ENCODE measurements around the gene NIPSNAP2.
"Not testable (repeated sequence)": the region's sequence is repeated elsewhere in the genome, so short reads cannot be mapped to it uniquely, and the experiment has no call there.

The NIPSNAP2 gene

GRCh38 chr7:55964261-55965099 lies at the start of gene NIPSNAP2:
TSS of gene NIPSNAP2 (plus strand) at chr7:55964585. CDS start at chr7:55964610, 25 bp downstream.
- in situ Hi-C loops (cut with HindIII; ENCODE audit: low sequenced_read_pairs), result no loop called here

- in situ Hi-C loops (cut with HindIII; ENCODE audit: low sequenced_read_pairs), result no loop called here
Measured at GRCh38 chr7:55917771-55918170, 46.6 kb upstream of the NIPSNAP2 start.

- in situ Hi-C loops (cut with HindIII; ENCODE audit: low sequenced_read_pairs), result no loop called here
Measured at GRCh38 chr7:55928006-55928767, 36.2 kb upstream of the NIPSNAP2 start.

- in situ Hi-C loops (cut with HindIII; ENCODE audit: low sequenced_read_pairs), result no loop called here
Measured at GRCh38 chr7:55931421-55932151, 32.8 kb upstream of the NIPSNAP2 start.

- in situ Hi-C loops (cut with HindIII; ENCODE audit: low sequenced_read_pairs), result no loop called here
Measured at GRCh38 chr7:55939514-55940123, 24.8 kb upstream of the NIPSNAP2 start.

GRCh38 chr7:55946545-55946944 lies 17.8 kb upstream of the NIPSNAP2 start:
- in situ Hi-C loops (cut with HindIII; ENCODE audit: low sequenced_read_pairs), result no loop called here

- in situ Hi-C loops (cut with HindIII; ENCODE audit: low sequenced_read_pairs), result no loop called here
Measured at GRCh38 chr7:55951637-55952351, 12.6 kb upstream of the NIPSNAP2 start, which contains the start of gene MRPS17. TSS of gene MRPS17 (plus strand) at chr7:55951877. CDS start at chr7:55953196, 1,319 bp downstream.

GRCh38 chr7:55952352-55952671 lies 12.1 kb upstream of the NIPSNAP2 start:
- in situ Hi-C loops (cut with HindIII; ENCODE audit: low sequenced_read_pairs), result not testable (repeated sequence)

GRCh38 chr7:55953707-55954475 lies 10.5 kb upstream of the NIPSNAP2 start:
- in situ Hi-C loops (cut with HindIII; ENCODE audit: low sequenced_read_pairs), result no loop called here

- in situ Hi-C loops (cut with HindIII; ENCODE audit: low sequenced_read_pairs), result no loop called here
Measured at GRCh38 chr7:55957190-55957589, 7.2 kb upstream of the NIPSNAP2 start.

- in situ Hi-C loops (cut with HindIII; ENCODE audit: low sequenced_read_pairs), result no loop called here
Measured at GRCh38 chr7:55962014-55962413, 2.4 kb upstream of the NIPSNAP2 start.

- in situ Hi-C loops (cut with HindIII; ENCODE audit: low sequenced_read_pairs), result no loop called here
Measured at GRCh38 chr7:55963584-55964168, 709 bp upstream of the NIPSNAP2 start.

- in situ Hi-C loops (cut with HindIII; ENCODE audit: low sequenced_read_pairs), result no loop called here
Measured at GRCh38 chr7:55965100-55965470, 700 bp downstream of the NIPSNAP2 start.

GRCh38 chr7:55965805-55966421 lies 1.5 kb downstream of the NIPSNAP2 start:
- in situ Hi-C loops (cut with HindIII; ENCODE audit: low sequenced_read_pairs), result no loop called here

GRCh38 chr7:55966851-55967250 lies 2.5 kb downstream of the NIPSNAP2 start:
- in situ Hi-C loops (cut with HindIII; ENCODE audit: low sequenced_read_pairs), result no loop called here

GRCh38 chr7:55969391-55969790 lies 5.0 kb downstream of the NIPSNAP2 start:
- in situ Hi-C loops (cut with HindIII; ENCODE audit: low sequenced_read_pairs), result no loop called here

- in situ Hi-C loops (cut with HindIII; ENCODE audit: low sequenced_read_pairs), result no loop called here
Measured at GRCh38 chr7:55970561-55970960, 6.2 kb downstream of the NIPSNAP2 start.

GRCh38 chr7:55970978-55971377 lies 6.6 kb downstream of the NIPSNAP2 start:
- in situ Hi-C loops (cut with HindIII; ENCODE audit: low sequenced_read_pairs), result no loop called here

- in situ Hi-C loops (cut with HindIII; ENCODE audit: low sequenced_read_pairs), result no loop called here
Measured at GRCh38 chr7:55973747-55974250, 9.4 kb downstream of the NIPSNAP2 start.

Data from DLD1 (cell line).